GM12801 (cell line): Measurements from ENCODE around the gene HERPUD2.

Experiments
- TF ChIP-seq, protein P1 (sequence below): IDR thresholded peaks from one replicate; pipeline ENCODE4 v1.5.1; 2011; ENCODE audit warnings: control low read depth; ENCODE audit not compliant: insufficient read length; ENCODE audit errors: extremely low read depth

The HERPUD2 gene

DNA sequence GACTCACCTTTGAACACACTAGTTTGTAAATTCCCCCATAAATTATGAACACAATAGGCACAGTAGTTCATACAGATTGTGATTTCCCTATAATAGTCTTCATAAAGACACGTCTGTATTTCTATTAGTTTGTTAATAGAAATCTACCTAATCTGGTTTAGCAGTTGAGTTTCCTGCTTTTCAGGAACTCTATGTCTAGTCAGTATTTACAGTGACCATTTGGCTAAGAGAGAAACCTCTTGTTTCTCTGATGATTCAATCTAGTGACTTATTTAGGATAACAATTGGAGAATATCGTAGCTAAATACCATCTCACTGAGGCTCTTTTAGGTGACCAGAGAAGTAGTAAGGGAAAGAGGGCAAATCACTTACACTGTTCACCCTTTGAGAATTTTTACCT lies 5.9 kb upstream of the HERPUD2 start:
- TF ChIP-seq, protein P1, sequence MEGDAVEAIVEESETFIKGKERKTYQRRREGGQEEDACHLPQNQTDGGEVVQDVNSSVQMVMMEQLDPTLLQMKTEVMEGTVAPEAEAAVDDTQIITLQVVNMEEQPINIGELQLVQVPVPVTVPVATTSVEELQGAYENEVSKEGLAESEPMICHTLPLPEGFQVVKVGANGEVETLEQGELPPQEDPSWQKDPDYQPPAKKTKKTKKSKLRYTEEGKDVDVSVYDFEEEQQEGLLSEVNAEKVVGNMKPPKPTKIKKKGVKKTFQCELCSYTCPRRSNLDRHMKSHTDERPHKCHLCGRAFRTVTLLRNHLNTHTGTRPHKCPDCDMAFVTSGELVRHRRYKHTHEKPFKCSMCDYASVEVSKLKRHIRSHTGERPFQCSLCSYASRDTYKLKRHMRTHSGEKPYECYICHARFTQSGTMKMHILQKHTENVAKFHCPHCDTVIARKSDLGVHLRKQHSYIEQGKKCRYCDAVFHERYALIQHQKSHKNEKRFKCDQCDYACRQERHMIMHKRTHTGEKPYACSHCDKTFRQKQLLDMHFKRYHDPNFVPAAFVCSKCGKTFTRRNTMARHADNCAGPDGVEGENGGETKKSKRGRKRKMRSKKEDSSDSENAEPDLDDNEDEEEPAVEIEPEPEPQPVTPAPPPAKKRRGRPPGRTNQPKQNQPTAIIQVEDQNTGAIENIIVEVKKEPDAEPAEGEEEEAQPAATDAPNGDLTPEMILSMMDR = no peak

DNA sequence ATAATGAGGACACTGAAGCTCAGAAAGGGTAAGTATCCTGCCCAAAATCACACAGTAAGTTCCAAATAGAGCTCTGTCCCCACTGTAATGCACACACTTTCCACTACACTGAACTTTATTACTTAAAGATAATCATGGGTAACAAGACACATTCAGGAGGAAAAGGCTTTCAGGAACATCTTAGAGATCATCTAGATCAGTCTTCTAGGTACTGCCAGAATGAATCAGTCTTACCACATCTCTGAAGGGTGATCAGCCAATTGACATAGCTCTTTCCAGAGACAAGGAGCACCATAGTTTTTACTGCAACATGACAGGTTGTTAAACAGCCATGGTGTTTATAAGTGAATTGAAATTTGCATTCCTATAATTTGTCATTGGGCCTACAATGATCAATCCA lies 5.4 kb upstream of the HERPUD2 start:
- TF ChIP-seq, protein P1 = no peak

DNA sequence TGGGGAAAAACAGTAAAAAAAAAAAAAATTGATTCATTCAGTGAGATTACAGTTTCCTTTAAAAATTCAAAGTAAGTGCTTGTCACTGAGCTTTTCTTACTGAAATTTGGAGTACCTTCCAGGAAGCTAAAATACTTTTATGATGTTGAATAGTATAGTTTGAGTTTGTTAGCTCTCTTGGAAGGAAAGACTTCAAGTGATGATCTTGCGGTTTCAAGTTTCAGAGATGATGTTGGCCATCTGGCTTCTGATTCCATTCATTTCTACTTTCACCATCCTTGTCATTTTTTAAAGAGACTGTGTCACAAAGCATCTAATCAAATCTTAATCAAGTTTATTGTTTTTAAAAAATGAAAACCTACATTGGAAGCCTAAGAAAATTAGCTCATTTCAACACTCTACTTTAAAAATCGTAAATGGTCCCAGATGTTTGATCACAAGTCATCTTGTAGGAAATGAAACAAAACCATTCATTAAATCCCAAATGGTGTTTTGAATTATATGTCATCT lies 4.9 kb upstream of the HERPUD2 start:
- TF ChIP-seq, protein P1 = no peak

DNA sequence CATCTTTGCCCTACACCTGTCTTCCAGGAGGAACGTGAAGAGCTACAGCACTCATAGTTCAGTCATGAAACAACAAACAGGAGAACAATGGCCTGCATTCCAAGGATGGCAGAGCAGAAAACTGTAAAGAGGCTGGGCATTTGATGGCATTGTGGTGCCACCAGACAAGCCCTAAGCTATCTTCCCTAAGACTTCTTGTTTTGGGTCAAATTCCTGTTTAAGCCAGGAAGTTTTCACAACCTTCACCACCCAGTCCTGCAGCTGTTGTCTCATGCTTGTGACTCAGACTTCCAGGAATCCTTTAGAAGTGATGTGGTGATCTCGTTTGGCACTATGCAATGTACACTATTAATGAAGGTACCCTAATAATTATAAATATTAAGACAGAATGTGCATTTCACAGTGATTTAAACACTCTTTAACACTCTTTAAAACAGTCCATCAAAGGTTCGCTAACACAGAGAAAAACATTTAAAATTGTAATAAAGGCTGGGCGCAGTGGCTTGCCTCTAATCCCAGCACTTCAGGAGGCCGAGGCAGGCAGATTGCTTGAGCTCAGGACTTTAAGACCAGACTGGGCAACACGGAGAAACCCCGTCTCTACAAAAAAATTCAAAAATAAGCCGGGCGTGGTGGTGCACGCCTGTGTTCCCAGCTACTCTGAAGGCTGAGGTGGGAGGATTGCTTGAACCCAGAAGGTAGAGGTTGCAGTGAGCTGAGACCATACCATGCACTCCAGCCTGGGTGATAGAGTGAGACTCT lies 2.7 kb upstream of the HERPUD2 start:
- TF ChIP-seq, protein P1 = no peak

DNA sequence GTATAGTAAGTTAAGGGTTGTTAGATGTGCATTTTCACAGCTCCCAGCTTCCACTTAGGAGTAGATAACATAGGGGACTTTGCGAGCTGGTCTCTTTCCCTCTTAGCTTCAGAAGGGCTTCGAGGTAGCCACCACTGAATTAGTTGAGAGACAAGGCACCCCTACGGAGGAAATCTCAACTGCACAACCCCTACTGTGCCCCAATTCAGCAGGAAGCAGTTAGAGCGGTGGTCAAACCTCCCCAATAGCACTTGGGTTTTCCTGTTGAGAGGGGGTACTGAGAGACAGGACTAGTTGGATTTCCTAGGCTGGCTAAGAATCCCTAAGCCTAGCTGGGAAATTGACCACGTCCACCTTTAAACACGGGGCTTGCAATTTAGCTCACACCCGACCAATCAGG lies 1.1 kb upstream of the HERPUD2 start:
- TF ChIP-seq, protein P1 = no peak

DNA sequence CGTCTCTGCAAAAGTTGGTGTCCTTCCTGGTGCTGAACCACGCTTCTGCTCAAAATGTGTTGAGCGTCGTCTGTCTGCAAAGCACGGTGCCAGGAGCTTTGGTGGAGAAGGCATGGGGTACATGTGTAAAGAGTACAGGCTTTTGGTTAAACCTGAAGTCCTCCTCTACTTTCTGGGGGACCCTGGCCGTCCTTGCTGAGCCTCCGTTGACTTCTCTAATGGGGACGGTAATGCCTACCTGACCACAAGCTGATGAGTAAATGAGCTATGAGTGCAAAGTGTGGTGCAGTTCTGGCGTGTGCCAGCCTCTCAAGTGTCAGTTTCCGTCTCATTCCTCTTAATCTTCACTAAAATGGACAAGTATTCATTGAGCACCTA lies 527 bp upstream of the HERPUD2 start:
- TF ChIP-seq, protein P1 = no peak

DNA sequence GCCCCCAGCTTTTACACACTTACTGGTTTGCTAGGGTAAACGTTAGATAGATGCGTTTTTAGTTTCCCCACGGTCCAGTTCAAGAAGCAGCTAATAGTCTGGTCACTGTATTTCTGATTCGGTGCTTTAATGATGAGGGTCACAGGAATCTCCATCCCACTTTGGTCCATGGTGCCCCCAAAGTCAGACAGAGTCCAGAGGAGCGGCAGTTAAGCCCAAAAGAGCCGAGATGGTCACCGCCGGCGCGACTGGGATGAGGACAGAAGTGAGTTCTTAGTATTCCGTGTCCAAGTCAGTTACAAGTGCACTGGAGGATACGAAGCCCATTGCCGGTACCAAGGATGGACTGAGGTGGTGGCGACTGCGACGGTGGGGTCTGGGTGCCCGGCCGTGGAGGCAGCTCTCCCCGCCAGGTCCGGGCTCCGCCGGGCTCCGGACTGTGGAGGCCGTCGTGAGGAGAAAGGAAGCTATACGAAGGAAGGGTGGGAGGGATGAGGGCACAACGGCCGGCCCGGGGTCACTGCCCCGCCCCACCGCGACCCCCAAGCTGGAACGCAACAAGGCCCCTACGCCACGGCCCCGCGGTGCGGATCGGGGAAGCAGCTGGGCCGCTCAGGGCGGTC lies 663 bp downstream of the HERPUD2 start:
- TF ChIP-seq, protein P1 = no peak
